Adrenal gland (tissue), 12 donors: ENCODE measurements around the gene WIPI1. TPM values are rescaled to one million over a fixed set of nuclear protein-coding genes. Genes with fewer than 3 reads are reported as not detected.

Experiments used
- DNase-seq, 7 donors: peaks; one replicate each; pipeline ENCODE4 v3.0.0-alpha.2; 2019 to 2020
- H3K27ac ChIP-seq, 5 donors: fragments of 200-600 bp; sonication (generic) in 4 of 5; 1 replicate in 3 of 5; 2 replicates in 2 of 5; pipeline versions ENCODE4 v1.5.1 to v1.8.0; 2016 to 2020; ENCODE audit warnings: mild to moderate bottlenecking in 1 of 5
- H3K27me3 ChIP-seq: fragments of 200-600 bp; 2 replicates; pipeline ENCODE4 v1.8.0; 2021
- H3K36me3 ChIP-seq, 2 donors: fragments of 200-600 bp; replicated peaks in 1 of 2; 1 replicate in 1 of 2; 2 replicates in 1 of 2; pipeline versions ENCODE4 v1.5.1 to v1.8.0; 2018 to 2022
- H3K4me1 ChIP-seq, 2 donors: fragments of 200-600 bp; replicated peaks in 1 of 2; 1 replicate in 1 of 2; 2 replicates in 1 of 2; pipeline versions ENCODE4 v1.5.1 to v1.8.0; 2018 to 2021
- H3K4me3 ChIP-seq, 4 donors: fragments of 200-600 bp; sonication (generic) in 3 of 4; one replicate each; pipeline ENCODE4 v1.5.1; 2016 to 2018
- H3K9me3 ChIP-seq, 3 donors: fragments of 200-600 bp; sonication (generic) in 1 of 3; replicated peaks in 1 of 3; 1 replicate in 2 of 3; 2 replicates in 1 of 3; pipeline versions ENCODE4 v1.5.1 to v1.8.0; 2016 to 2021
- POLR2A ChIP-seq, 2 donors: fragments of 450-650 bp; IDR thresholded peaks; one replicate each; pipeline ENCODE4 v1.6.1; 2017; ENCODE audit warnings: antibody characterized with exemption in 2 of 2, mild to moderate bottlenecking in 2 of 2, moderate library complexity in 1 of 2
- WGBS, 4 donors: extraction: QIAGEN DNeasy Blood & Tissue Kit in 2 of 4; methylation state at CpG; one replicate each; pipeline versions ENCODE4 v1.1.5 to v1.1.7; 2013 to 2017; 5-methylcytosine and 5-hydroxymethylcytosine counted together
- intact Hi-C, 2 donors: fragments of 100-400 bp; cut with DNase I; formaldehyde crosslinking; loops; one replicate each; pipeline versions ENCODE4 v1.14.1 to v1.15.0; 2022 to 2023
- polyA plus RNA-seq, 3 donors: library from polyadenylated mRNA; stranded (reverse); fragments of 200-250 nt in 2 of 3; fragments of 350-450 nt in 1 of 3; fragmentation: Illumina TruSeq in 1 of 3; extraction: RNeasy Lipid Tissue Mini Kit (QIAGEN cat#74804) in 1 of 3; gene quantifications; one replicate each; pipeline ENCODE4 v1.2.3, GENCODE V29; 2013 to 2014
- total RNA-seq, 9 donors: library from RNA; depleted of rRNA in 4 of 9; stranded (reverse); fragments of >200 nt in 4 of 9; fragments of 120-200 nt in 1 of 9; fragmentation: NEBNext Ultra II Directional in 1 of 9; extraction: Animal tissue kit (Norgen Biotek cat#: 25700) in 1 of 9; gene quantifications; one replicate each; pipeline versions ENCODE4 v1.1.0 to v1.2.4, GENCODE V29; 2013 to 2023
- TF ChIP-seq, protein P1 (sequence below), 6 experiments: fragments of 450-650 bp in 4 of 6; fragments of 200-600 bp in 2 of 6; sonication (generic) in 1 of 6; IDR thresholded peaks; 1 replicate in 5 of 6; 2 replicates in 1 of 6; pipeline versions ENCODE4 v1.5.1 to v1.8.0; 2016 to 2021; ENCODE audit warnings: antibody characterized with exemption in 6 of 6, mild to moderate bottlenecking in 2 of 6, moderate library complexity in 1 of 6
- donor health status: healthy with polysubstance abuse.
- donor health status: Bipolar disorder and iron deficiency.
- donor health status: DM: yes; HTN: yes; CAD: no.
- donor health status: DM: no; HTN: no; CAD: no.
- donor health status: DM: no; HTN: no; CAD: no.
- donor health status: DM: yes; HTN: yes; CAD: no.

Gene WIPI1
- total and polyA plus RNA-seq, 12 donors: 19.3 to 148 (median 39.7) TPM

DNA sequence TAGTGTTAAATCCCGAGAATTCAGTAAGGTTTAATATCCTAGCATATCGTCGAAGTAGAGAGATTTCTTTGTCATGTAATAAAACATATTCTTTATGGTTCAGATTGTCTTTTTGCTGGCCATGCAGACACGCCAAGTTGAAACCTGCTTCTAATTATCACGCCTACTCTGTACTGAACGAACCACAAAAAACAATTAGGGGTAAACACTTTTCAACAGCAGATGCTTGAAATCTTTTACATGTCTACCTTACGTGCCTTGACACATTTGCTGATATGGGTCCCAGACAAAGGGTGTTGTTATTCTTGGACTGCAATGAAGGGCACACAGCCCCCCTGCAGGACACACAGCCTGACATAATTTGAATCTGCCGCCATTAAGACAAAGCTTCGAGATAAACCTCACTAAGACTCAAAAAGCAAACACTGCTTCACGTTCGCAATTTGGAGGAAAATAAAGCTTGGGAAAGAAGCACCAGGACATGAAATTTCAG is 13.3 kb downstream of the WIPI1 start:
- peaks cover 0 to 48% of the 10 kb centered on the region in 2 donors for H3K36me3 ChIP-seq
- H3K27ac ChIP-seq: no peak overlapping the region
- H3K4me3 ChIP-seq: no peak overlapping the region
- DNase-seq: no peak
- H3K9me3 ChIP-seq: no peaks in the 10 kb centered on the region
- H3K4me1 ChIP-seq: peaks cover 0 to 9% of the 10 kb centered on the region in 2 donors
- no peaks in the 10 kb centered on the region for H3K27me3 ChIP-seq
- TF ChIP-seq POLR2A (IDR thresholded peaks at IDR 0.05): no peak
- TF ChIP-seq, protein P1, sequence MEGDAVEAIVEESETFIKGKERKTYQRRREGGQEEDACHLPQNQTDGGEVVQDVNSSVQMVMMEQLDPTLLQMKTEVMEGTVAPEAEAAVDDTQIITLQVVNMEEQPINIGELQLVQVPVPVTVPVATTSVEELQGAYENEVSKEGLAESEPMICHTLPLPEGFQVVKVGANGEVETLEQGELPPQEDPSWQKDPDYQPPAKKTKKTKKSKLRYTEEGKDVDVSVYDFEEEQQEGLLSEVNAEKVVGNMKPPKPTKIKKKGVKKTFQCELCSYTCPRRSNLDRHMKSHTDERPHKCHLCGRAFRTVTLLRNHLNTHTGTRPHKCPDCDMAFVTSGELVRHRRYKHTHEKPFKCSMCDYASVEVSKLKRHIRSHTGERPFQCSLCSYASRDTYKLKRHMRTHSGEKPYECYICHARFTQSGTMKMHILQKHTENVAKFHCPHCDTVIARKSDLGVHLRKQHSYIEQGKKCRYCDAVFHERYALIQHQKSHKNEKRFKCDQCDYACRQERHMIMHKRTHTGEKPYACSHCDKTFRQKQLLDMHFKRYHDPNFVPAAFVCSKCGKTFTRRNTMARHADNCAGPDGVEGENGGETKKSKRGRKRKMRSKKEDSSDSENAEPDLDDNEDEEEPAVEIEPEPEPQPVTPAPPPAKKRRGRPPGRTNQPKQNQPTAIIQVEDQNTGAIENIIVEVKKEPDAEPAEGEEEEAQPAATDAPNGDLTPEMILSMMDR (IDR thresholded peaks at IDR 0.05): no peak
- intact Hi-C loops: no loop called here
- 80 to 87% (median 85%) methylated on average over 11 of the region's 11 CpGs for WGBS, 4 donors

DNA sequence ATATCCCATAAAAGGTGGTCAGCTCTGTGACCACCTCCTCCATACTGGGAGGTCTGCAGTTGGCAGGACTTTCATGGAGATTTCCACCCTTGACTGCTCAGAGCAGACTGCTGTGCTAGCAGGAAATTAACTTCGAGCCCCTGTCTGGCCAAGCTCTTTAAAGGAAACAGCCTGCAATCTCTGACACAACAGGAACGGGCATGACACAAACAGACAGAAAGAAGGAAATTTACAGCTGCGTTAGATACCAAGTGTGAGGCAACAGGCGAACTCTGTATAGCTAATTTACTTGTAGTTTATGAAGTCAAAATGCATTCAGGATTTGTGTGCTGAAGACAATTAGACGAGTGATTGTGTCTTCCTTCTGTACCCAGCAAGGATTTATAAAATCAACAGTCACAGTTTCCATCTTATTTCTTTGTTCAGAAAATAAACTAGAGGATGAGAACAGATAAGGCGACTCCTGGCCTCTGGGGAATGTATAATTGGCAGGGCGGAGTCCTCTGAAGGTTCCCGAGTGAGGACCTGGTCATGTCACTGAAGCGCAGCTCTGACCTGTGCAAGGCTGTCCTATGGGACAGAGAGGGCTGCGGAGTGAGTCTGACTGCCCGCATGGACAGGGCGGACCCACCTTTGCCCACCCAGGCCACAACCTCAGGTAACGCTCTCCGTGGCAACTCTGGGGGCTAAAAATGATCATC is 16.1 kb downstream of the WIPI1 start:
- peak overlapping the region in 4 of 5 donors; percentile 21 to 87 (median 45) for H3K27ac ChIP-seq
- H3K27me3 ChIP-seq: no peaks in the 10 kb centered on the region
- peak in 3 of 7 donors; percentile 27 to 47 (median 32) for DNase-seq
- H3K4me1 ChIP-seq: peaks cover 0 to 18% of the 10 kb centered on the region in 2 donors
- H3K36me3 ChIP-seq: peaks cover 0 to 23% of the 10 kb centered on the region in 2 donors
- WGBS, 4 donors: 69 to 77% (median 74%) methylated on average over 13 to 14 of the region's 14 CpGs
- no peak overlapping the region for H3K4me3 ChIP-seq
- TF ChIP-seq, protein P1 (IDR thresholded peaks at IDR 0.05): no peak
- no peak for TF ChIP-seq POLR2A (IDR thresholded peaks at IDR 0.05)
- H3K9me3 ChIP-seq: no peaks in the 10 kb centered on the region
- intact Hi-C loops: no loop called here

DNA sequence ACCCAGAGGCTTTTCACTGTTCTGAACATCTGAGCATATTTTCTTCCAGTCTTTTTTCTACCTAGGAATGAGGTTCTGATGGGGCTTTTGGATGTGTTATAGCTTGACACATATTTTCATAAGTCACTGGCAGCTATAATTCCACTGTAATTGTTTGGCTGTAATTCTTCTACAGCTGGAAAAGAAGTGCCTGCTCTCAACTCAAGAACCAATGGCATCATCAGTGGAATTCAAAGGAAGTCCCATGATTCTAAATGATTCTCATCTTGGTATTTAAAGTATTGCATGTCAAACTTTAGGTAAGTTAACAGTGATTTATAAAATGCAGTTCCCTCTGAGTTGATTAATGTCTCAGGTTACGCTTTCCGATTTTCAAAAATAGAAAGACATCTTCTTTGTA is 16.8 kb downstream of the WIPI1 start:
- Histone ChIP-seq H3K27me3 (no peaks in the 10 kb centered on the region), H3K36me3 (peaks cover 0 to 25% of the 10 kb centered on the region in 2 donors), H3K9me3 (no peaks in the 10 kb centered on the region), H3K4me3 (no peak overlapping the region), H3K4me1 (peaks cover 0 to 21% of the 10 kb centered on the region in 2 donors), H3K27ac (peak overlapping the region in 3 of 5 donors; percentile 24 to 87 (median 40))
- TF ChIP-seq, protein P1 (IDR thresholded peaks at IDR 0.05): no peak
- no peak for TF ChIP-seq POLR2A (IDR thresholded peaks at IDR 0.05)
- no peak for DNase-seq
- WGBS, 4 donors: 59 to 82% (median 72%) methylated on average over 2 of the region's 2 CpGs
- intact Hi-C loops: no loop called here

DNA sequence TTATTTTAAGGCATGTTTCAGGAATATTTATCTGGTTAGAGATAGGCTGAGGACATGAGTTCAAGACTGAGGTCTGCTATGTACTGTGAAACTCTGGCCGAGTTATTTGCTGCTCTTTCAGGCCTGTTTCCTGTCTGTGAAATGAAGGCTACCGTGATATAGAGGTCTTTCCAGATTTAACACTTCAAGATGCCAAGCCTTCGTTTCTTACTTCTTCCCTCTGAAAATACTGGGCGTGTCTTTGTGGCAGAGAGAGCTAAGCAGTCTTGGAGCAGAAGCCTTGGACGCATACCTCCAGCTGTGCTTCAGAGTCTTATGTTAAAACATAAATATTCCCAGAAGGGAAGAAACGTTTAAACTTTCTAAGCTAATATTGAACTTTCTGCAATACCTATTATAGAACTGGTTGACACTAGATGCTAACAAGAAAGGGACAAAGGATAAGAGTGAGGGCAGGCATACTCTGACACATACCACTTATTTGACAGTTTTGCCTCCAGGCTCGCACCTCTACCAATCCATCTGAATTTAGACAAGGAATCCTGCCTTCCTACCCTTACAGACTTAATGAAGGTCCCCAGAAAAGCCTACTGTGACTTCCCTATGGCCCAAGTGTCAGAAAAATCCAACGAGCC is 17.5 kb downstream of the WIPI1 start:
- H3K4me1 ChIP-seq: peaks cover 0 to 21% of the 10 kb centered on the region in 2 donors
- H3K9me3 ChIP-seq: no peaks in the 10 kb centered on the region
- no peaks in the 10 kb centered on the region for H3K27me3 ChIP-seq
- peak overlapping the region in 2 of 5 donors; percentile 23 for H3K27ac ChIP-seq
- H3K36me3 ChIP-seq: peaks cover 0 to 33% of the 10 kb centered on the region in 2 donors
- intact Hi-C loops: loop anchor here in 1 of 2 donors (10.0 kb wide), 1 partner anchor 175 kb away; no protein-coding TSS in a partner anchor
- WGBS, 4 donors: 66 to 76% (median 73%) methylated on average over 8 of the region's 8 CpGs
- TF ChIP-seq POLR2A (IDR thresholded peaks at IDR 0.05): no peak
- TF ChIP-seq, protein P1 (IDR thresholded peaks at IDR 0.05): no peak
- DNase-seq: peak in 1 of 7 donors; percentile 29
- H3K4me3 ChIP-seq: no peak overlapping the region
